B cell (primary cell): ENCODE data around the gene TFAP2E.

Experiments used
- EZH2 ChIP-seq: IDR thresholded peaks from 2 replicates; pipeline ENCODE4 v1.6.1; 2012; ENCODE audit warnings: borderline replicate concordance, low read depth, mild to moderate bottlenecking, moderate library complexity, low read length; ENCODE audit not compliant: insufficient read depth, poor library complexity, severe bottlenecking
- TF ChIP-seq, protein P1 (sequence below): fragments of 200-600 bp; IDR thresholded peaks from one replicate; pipeline ENCODE4 v1.8.0; 2022; ENCODE audit warnings: antibody characterized with exemption, mild to moderate bottlenecking

DNA sequence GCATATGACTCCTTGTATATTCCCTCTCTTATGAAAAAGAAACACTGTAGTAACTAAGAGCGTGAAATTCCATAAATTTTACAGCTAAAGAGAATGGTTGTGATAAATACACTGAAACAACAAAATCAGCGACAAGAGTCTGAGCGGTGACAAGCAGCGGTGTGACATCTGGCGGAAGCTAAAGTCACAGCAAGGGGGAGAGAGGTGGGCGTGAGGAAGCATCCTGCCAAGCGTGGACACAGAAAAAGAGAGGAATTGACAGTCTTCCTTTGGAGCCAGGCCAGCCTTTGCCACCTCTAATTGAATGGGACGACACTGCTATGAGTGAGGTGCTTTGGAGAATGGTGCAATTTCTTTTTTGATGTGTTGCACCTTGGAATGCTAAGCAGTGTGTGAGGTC lies 42.3 kb downstream of the TFAP2E start:
- TF ChIP-seq, protein P1, sequence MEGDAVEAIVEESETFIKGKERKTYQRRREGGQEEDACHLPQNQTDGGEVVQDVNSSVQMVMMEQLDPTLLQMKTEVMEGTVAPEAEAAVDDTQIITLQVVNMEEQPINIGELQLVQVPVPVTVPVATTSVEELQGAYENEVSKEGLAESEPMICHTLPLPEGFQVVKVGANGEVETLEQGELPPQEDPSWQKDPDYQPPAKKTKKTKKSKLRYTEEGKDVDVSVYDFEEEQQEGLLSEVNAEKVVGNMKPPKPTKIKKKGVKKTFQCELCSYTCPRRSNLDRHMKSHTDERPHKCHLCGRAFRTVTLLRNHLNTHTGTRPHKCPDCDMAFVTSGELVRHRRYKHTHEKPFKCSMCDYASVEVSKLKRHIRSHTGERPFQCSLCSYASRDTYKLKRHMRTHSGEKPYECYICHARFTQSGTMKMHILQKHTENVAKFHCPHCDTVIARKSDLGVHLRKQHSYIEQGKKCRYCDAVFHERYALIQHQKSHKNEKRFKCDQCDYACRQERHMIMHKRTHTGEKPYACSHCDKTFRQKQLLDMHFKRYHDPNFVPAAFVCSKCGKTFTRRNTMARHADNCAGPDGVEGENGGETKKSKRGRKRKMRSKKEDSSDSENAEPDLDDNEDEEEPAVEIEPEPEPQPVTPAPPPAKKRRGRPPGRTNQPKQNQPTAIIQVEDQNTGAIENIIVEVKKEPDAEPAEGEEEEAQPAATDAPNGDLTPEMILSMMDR: no peak
- no peak for TF ChIP-seq EZH2
